H1 (cell line): ENCODE results near the gene SPAG16. TPM values are rescaled to one million over a fixed set of nuclear protein-coding genes. Genes with fewer than 3 reads are reported as not detected.

Source experiments
- CTCF ChIA-PET: fragments of 300-600 bp; sonication (Branson Sonifier 250); formaldehyde crosslinking; loops from one replicate; lab custom pipeline; 2021; ENCODE audit not compliant: partially characterized antibody; lab: Charles Lee
- POLR2A ChIA-PET: fragments of 300-600 bp; sonication (Branson Sonifier 250); formaldehyde crosslinking; loops from one replicate; lab custom pipeline; 2021; ENCODE audit warnings: inconsistent platforms; ENCODE audit not compliant: partially characterized antibody; lab: Charles Lee
- DNase-seq, 2 experiments: peaks; one replicate each; pipeline versions ENCODE4 v3.0.0 to v3.0.0-alpha.2; 2010 to 2022; ENCODE audit warnings: low spot score in 2 of 2, low read depth in 1 of 2, mixed read lengths in 1 of 2
- FAIRE-seq: peaks from 2 replicates; lab custom pipeline; 2011; peaks lifted over from hg19 to GRCh38; lab: Jason Lieb, UNC
- H2AFZ ChIP-seq: 2 replicates; pipeline ENCODE4 v1.8.1; 2012; ENCODE audit warnings: low read length, inconsistent platforms
- H2AK5ac ChIP-seq: 2 replicates; pipeline ENCODE4 v1.6.1; 2013; ENCODE audit warnings: low read depth, low read length
- H2BK120ac ChIP-seq: replicated peaks from 2 replicates; pipeline ENCODE3; 2013; ENCODE audit warnings: low read depth, low read length, inconsistent platforms
- H2BK12ac ChIP-seq: 2 replicates; pipeline ENCODE4 v1.6.1; 2013; ENCODE audit warnings: low read depth, low read length
- H2BK15ac ChIP-seq: 2 replicates; pipeline ENCODE4 v1.6.1; 2013; ENCODE audit warnings: low read length
- H2BK20ac ChIP-seq: 2 replicates; pipeline ENCODE4 v1.6.1; 2013; ENCODE audit warnings: low read length
- H2BK5ac ChIP-seq: 2 replicates; pipeline ENCODE4 v1.6.1; 2013; ENCODE audit warnings: low read depth, low read length
- H3K14ac ChIP-seq: 2 replicates; pipeline ENCODE4 v1.6.1; 2013; ENCODE audit warnings: inconsistent platforms; ENCODE audit not compliant: insufficient read length
- H3K18ac ChIP-seq: 2 replicates; pipeline ENCODE4 v1.6.1; 2013; ENCODE audit warnings: low read length; ENCODE audit errors: extremely low read depth
- H3K23ac ChIP-seq: 2 replicates; pipeline ENCODE4 v1.6.1; 2013; ENCODE audit warnings: inconsistent platforms; ENCODE audit not compliant: insufficient read length
- H3K23me2 ChIP-seq: 2 replicates; pipeline ENCODE4 v1.6.1; 2013; ENCODE audit warnings: low read depth, low read length
- H3K27ac ChIP-seq: 2 replicates; pipeline ENCODE4 v1.6.1; 2011; ENCODE audit warnings: low read depth, low read length, inconsistent platforms
- H3K27me3 ChIP-seq, 4 experiments: replicated peaks in 1 of 4; 1 replicate in 1 of 4; 2 replicates in 3 of 4; pipeline versions ENCODE4 v1.6.1 to v1.8.1; 2011 to 2013; ENCODE audit warnings: low read length in 3 of 4, mild to moderate bottlenecking in 3 of 4, inconsistent platforms in 2 of 4, mixed read lengths in 2 of 4, moderate library complexity in 1 of 4; ENCODE audit not compliant: control insufficient read depth in 3 of 4, insufficient read depth in 3 of 4; ENCODE audit errors: extremely low read depth in 1 of 4
- H3K36me3 ChIP-seq, 4 experiments: 2 replicates each; pipeline versions ENCODE4 v1.6.1 to v1.8.1; 2011 to 2013; ENCODE audit warnings: mild to moderate bottlenecking in 4 of 4, low read length in 3 of 4, moderate library complexity in 2 of 4, control low read depth in 1 of 4, inconsistent platforms in 1 of 4; ENCODE audit not compliant: insufficient read depth in 4 of 4, control insufficient read depth in 2 of 4
- H3K4ac ChIP-seq: replicated peaks from 2 replicates; pipeline ENCODE3; 2013; ENCODE audit warnings: low read length, low read depth, mixed read lengths, inconsistent platforms; ENCODE audit not compliant: insufficient read length
- H3K4me1 ChIP-seq, 4 experiments: replicated peaks in 1 of 4; 1 replicate in 1 of 4; 2 replicates in 3 of 4; pipeline versions ENCODE4 v1.6.1 to v1.8.1; 2011 to 2013; ENCODE audit warnings: low read length in 3 of 4, inconsistent platforms in 2 of 4, mixed read lengths in 1 of 4; ENCODE audit not compliant: insufficient read depth in 4 of 4, control insufficient read depth in 3 of 4
- H3K4me2 ChIP-seq, 2 experiments: 2 replicates each; pipeline versions ENCODE4 v1.6.1 to v1.8.1; 2011 to 2013; ENCODE audit warnings: low read depth in 2 of 2, low read length in 2 of 2, control low read depth in 1 of 2, inconsistent platforms in 1 of 2, mild to moderate bottlenecking in 1 of 2; ENCODE audit not compliant: insufficient read depth in 1 of 2
- H3K4me3 ChIP-seq, 4 experiments: fragments of 200-600, 300-600 bp in 1 of 4; sonication (generic), shearing (Covaris generic), sonication (Bioruptor Twin) in 1 of 4; 2 replicates each; pipeline versions ENCODE4 v1.5.1 to v1.8.1; 2011 to 2016; ENCODE audit warnings: low read length in 4 of 4, low read depth in 3 of 4, control low read depth in 2 of 4, inconsistent platforms in 2 of 4, mild to moderate bottlenecking in 2 of 4, mixed read lengths in 1 of 4, moderate library complexity in 1 of 4; ENCODE audit not compliant: insufficient read depth in 2 of 4; ENCODE audit errors: extremely low read depth in 1 of 4
- H3K56ac ChIP-seq: replicated peaks from 2 replicates; pipeline ENCODE3; 2013; ENCODE audit warnings: low read depth, mild to moderate bottlenecking, mixed read lengths, low read length, inconsistent platforms; ENCODE audit not compliant: insufficient read length
- H3K79me1 ChIP-seq: 2 replicates; pipeline ENCODE4 v1.6.1; 2013; ENCODE audit warnings: low read depth, low read length, control low read depth
- H3K79me2 ChIP-seq, 2 experiments: 2 replicates each; pipeline versions ENCODE4 v1.6.1 to v1.8.1; 2012 to 2013; ENCODE audit warnings: low read length in 2 of 2, mild to moderate bottlenecking in 2 of 2, inconsistent platforms in 1 of 2; ENCODE audit not compliant: insufficient read depth in 2 of 2, control insufficient read depth in 1 of 2
- H3K9ac ChIP-seq, 4 experiments: replicated peaks in 1 of 4; 1 replicate in 1 of 4; 2 replicates in 3 of 4; pipeline versions ENCODE4 v1.6.1 to v1.8.1; 2011 to 2013; ENCODE audit warnings: low read depth in 3 of 4, low read length in 3 of 4, control low read depth in 2 of 4, mild to moderate bottlenecking in 2 of 4, moderate library complexity in 2 of 4, inconsistent platforms in 1 of 4; ENCODE audit errors: extremely low read depth in 1 of 4
- H3K9me3 ChIP-seq, 2 experiments: 2 replicates each; pipeline versions ENCODE4 v1.6.1 to v1.8.1; 2012 to 2013; ENCODE audit warnings: mild to moderate bottlenecking in 2 of 2, moderate library complexity in 2 of 2, control low read depth in 1 of 2, inconsistent platforms in 1 of 2, low read depth in 1 of 2, low read length in 1 of 2, mixed read lengths in 1 of 2; ENCODE audit not compliant: insufficient read depth in 2 of 2
- H4K20me1 ChIP-seq, 2 experiments: replicated peaks in 1 of 2; 2 replicates each; pipeline versions ENCODE3 to v1.8.1; 2011 to 2013; ENCODE audit warnings: inconsistent platforms in 2 of 2, low read length in 2 of 2, mild to moderate bottlenecking in 1 of 2; ENCODE audit not compliant: insufficient read depth in 2 of 2, control insufficient read depth in 1 of 2
- H4K5ac ChIP-seq: 2 replicates; pipeline ENCODE4 v1.6.1; 2013; ENCODE audit warnings: low read length, low read depth, mixed read lengths, inconsistent platforms; ENCODE audit not compliant: insufficient read length
- H4K8ac ChIP-seq: 2 replicates; pipeline ENCODE4 v1.8.0; 2013; ENCODE audit warnings: mild to moderate bottlenecking, moderate library complexity, low read length, inconsistent platforms; ENCODE audit not compliant: insufficient read depth; ENCODE audit errors: extremely low read depth
- H4K91ac ChIP-seq: replicated peaks from 2 replicates; pipeline ENCODE3; 2013; ENCODE audit warnings: low read length, mixed read lengths, inconsistent platforms; ENCODE audit not compliant: insufficient read length
- BCL11A ChIP-seq, 2 experiments: IDR thresholded peaks; one replicate each; pipeline ENCODE4 v1.6.1; 2011; ENCODE audit warnings: low read depth in 2 of 2, low read length in 2 of 2, mild to moderate bottlenecking in 2 of 2
- CBX5 ChIP-seq: fragments of 300-800, 300-1000 bp; sonication (generic); IDR thresholded peaks from 2 replicates; pipeline ENCODE4 v1.7.1; 2016; ENCODE audit warnings: antibody characterized with exemption, low read length, low read depth
- CBX8 ChIP-seq: fragments of 300-800, 300-1000 bp; sonication (generic); IDR thresholded peaks from 2 replicates; pipeline ENCODE4 v1.7.1; 2016; ENCODE audit warnings: low read depth, low read length, borderline replicate concordance
- CHD1 ChIP-seq: IDR thresholded peaks from 2 replicates; pipeline ENCODE4 v1.6.1; 2012; ENCODE audit warnings: low read depth, low read length, improper control_type of control experiment
- CTBP2 ChIP-seq: IDR thresholded peaks from 2 replicates; pipeline ENCODE4 v1.7.0; 2011; ENCODE audit warnings: borderline replicate concordance, mild to moderate bottlenecking, moderate library complexity, mixed read lengths, low read length; ENCODE audit not compliant: insufficient read depth, insufficient read length
- EGR1 ChIP-seq: IDR thresholded peaks from 2 replicates; pipeline ENCODE4 v1.6.1; 2011; ENCODE audit warnings: low read depth, low read length, borderline replicate concordance
- GABPA ChIP-seq: IDR thresholded peaks from 2 replicates; pipeline ENCODE4 v1.6.1; 2011; ENCODE audit warnings: mild to moderate bottlenecking, low read length, moderate library complexity, borderline replicate concordance; ENCODE audit not compliant: insufficient read depth
- JUN ChIP-seq: IDR thresholded peaks from 2 replicates; pipeline ENCODE4 v1.6.1; 2011; ENCODE audit warnings: low read depth, mild to moderate bottlenecking, improper control_type of control experiment, low read length
- PHF8 ChIP-seq: fragments of 200-600 bp; sonication (generic); conservative IDR thresholded peaks from 2 replicates; pipeline ENCODE4 v1.7.1; 2012; ENCODE audit warnings: low read depth, mild to moderate bottlenecking, inconsistent platforms, low read length, moderate library complexity
- POU5F1 ChIP-seq: IDR thresholded peaks from 2 replicates; pipeline ENCODE4 v1.6.1; 2011; ENCODE audit warnings: low read depth, mild to moderate bottlenecking, low read length, moderate library complexity
- RBBP5 ChIP-seq: IDR thresholded peaks from 2 replicates; pipeline ENCODE4 v1.7.1; 2012; ENCODE audit warnings: low read depth, mild to moderate bottlenecking, inconsistent platforms, low read length, moderate library complexity, borderline replicate concordance
- SAP30 ChIP-seq: fragments of 300-600 bp; sonication (generic); IDR thresholded peaks from 2 replicates; pipeline ENCODE4 v1.7.1; 2012; ENCODE audit warnings: low read length, moderate library complexity, mild to moderate bottlenecking, inconsistent platforms; ENCODE audit not compliant: insufficient read depth, insufficient replicate concordance
- SIX5 ChIP-seq: IDR thresholded peaks from 2 replicates; pipeline ENCODE4 v1.6.1; 2011; ENCODE audit warnings: mild to moderate bottlenecking, low read depth, low read length
- WGBS, 2 experiments: shearing (Covaris generic) in 1 of 2; methylation state at CpG; one replicate each; pipeline versions ENCODE4 v1.1.6 to v1.1.7; 2013 to 2015; ENCODE audit warnings: low lambda C conversion rate in 2 of 2, mixed read lengths in 2 of 2, inconsistent platforms in 1 of 2, low coverage in 1 of 2, missing lambda C conversion rate in 1 of 2; ENCODE audit not compliant: insufficient replicate concordance in 2 of 2, insufficient coverage in 1 of 2, insufficient read length in 1 of 2; ENCODE audit errors: extremely low coverage in 1 of 2, missing lambda C conversion rate in 1 of 2; 5-methylcytosine and 5-hydroxymethylcytosine counted together
- polyA plus RNA-seq, 7 experiments: library from polyadenylated mRNA; depleted of rRNA in 3 of 7; stranded (reverse) in 5 of 7; unstranded in 2 of 7; fragments of >200 nt in 5 of 7; fragments of 200-250 nt in 2 of 7; gene quantifications; 1 replicate in 5 of 7; 2 replicates in 1 of 7; 4 replicates in 1 of 7; pipeline versions ENCODE4 v1.2.1 to v1.2.3, GENCODE V29; 2011 to 2013; ENCODE audit warnings: missing spikeins in 2 of 7, mixed read lengths in 2 of 7
- total RNA-seq: library from RNA; stranded (reverse); fragmentation: NEBNext Ultra II Directional; extraction: Animal tissue kit (Norgen Biotek cat#: 25700); gene quantifications from 2 replicates; pipeline ENCODE4 v1.2.1, GENCODE V29; 2021

The SPAG16 gene
- total and polyA plus RNA-seq, 2 of the 8 experiments (the other 6 are each of a cell fraction or from before 2014, with no cell fraction given) = 6.0 to 14.9 TPM

GRCh38 chr2:213959589-213959988, 675.3 kb downstream of the SPAG16 start:
- Histone ChIP-seq H2AK5ac (no peak overlapping the region), H4K8ac (no peak overlapping the region), H3K79me1 (no peaks in the 10 kb centered on the region), H3K27ac (no peak overlapping the region), H3K79me2 (no peaks in the 10 kb centered on the region), H4K20me1 (no peaks in the 10 kb centered on the region), H3K56ac (no peak overlapping the region), H3K18ac (no peak overlapping the region), H2BK15ac (no peak overlapping the region), H2AFZ (0 out of 2 replicates have a peak overlapping the region, but pooled peaks have one; percentile 42), H3K14ac (no peak overlapping the region), H3K36me3 (no peaks in the 10 kb centered on the region), H2BK20ac (no peak overlapping the region), H3K4ac (no peak overlapping the region), H3K23ac (no peak overlapping the region), H2BK120ac (no peak overlapping the region), H3K4me2 (no peak overlapping the region), H2BK5ac (no peak overlapping the region), H3K23me2 (no peaks in the 10 kb centered on the region), H3K4me1 (no peaks in the 10 kb centered on the region), H3K9ac (no peak overlapping the region), H3K4me3 (no peak overlapping the region), H4K5ac (no peak overlapping the region), H4K91ac (no peak overlapping the region), H2BK12ac (no peak overlapping the region), H3K27me3 (no peaks in the 10 kb centered on the region), H3K9me3 (no peaks in the 10 kb centered on the region)
- CTCF ChIA-PET = interaction anchor here (1.7 kb wide), 1 partner anchor 25 kb away, joined by 4 read pairs; no protein-coding TSS in a partner anchor
- POLR2A ChIA-PET = no interaction called here
- no peak for DNase-seq
- WGBS, 2 experiments = 96% methylated on average over 1 of the region's 1 CpG; no CpG with 5 or more reads in 1 of the 2 experiments
- no peak for FAIRE-seq
- no peak for TF ChIP-seq EGR1
- no peak for TF ChIP-seq JUN
- TF ChIP-seq CHD1 = no peak
- no peak for TF ChIP-seq POU5F1
- TF ChIP-seq PHF8 = no peak
- TF ChIP-seq BCL11A (IDR thresholded peaks at IDR 0.05; ENCODE audit: low read depth in 2 of 2, low read length in 2 of 2) = no peak
- TF ChIP-seq SAP30 = no peak
- no peak for TF ChIP-seq GABPA
- TF ChIP-seq SIX5 = no peak
- TF ChIP-seq CBX8 = no peak
- TF ChIP-seq RBBP5 = no peak
- no peak for TF ChIP-seq CBX5
- no peak for TF ChIP-seq CTBP2
